Mucosa of descending colon (tissue), 3 donors: ENCODE results near the gene COL6A5. TPM values are rescaled to one million over a fixed set of nuclear protein-coding genes. Genes with fewer than 3 reads are reported as not detected.
"Not testable (repeated sequence)": the region's sequence is repeated elsewhere in the genome, so short reads cannot be mapped to it uniquely, and the experiment has no call there.

Experiments
- ATAC-seq: fragments of 200-7000 bp; cut with Tn5 transposase; one replicate; pipeline ENCODE4 v1.9.1; 2020; ENCODE audit warnings: mild to moderate bottlenecking, moderate library complexity
- DNase-seq, 3 donors: peaks; one replicate each; pipeline ENCODE4 v3.0.0-alpha.2; 2020
- H3K36me3 ChIP-seq: fragments of 200-600 bp; one replicate; pipeline ENCODE4 v1.8.0; 2021; ENCODE audit warnings: low read depth, mild to moderate bottlenecking
- H3K4me1 ChIP-seq: fragments of 200-600 bp; one replicate; pipeline ENCODE4 v1.8.0; 2021; ENCODE audit warnings: low read depth, mild to moderate bottlenecking
- H3K4me3 ChIP-seq: fragments of 200-600 bp; one replicate; pipeline ENCODE4 v1.8.0; 2021; ENCODE audit warnings: mild to moderate bottlenecking
- H3K9me3 ChIP-seq: fragments of 200-600 bp; one replicate; pipeline ENCODE4 v1.8.0; 2021; ENCODE audit warnings: mild to moderate bottlenecking
- CTCF ChIP-seq: fragments of 200-600 bp; IDR thresholded peaks from one replicate; pipeline ENCODE4 v1.8.0; 2022; ENCODE audit warnings: antibody characterized with exemption, mild to moderate bottlenecking
- intact Hi-C, 2 donors: fragments of 100-400 bp; cut with DNase I in 1 of 2; cut with micrococcal nuclease in 1 of 2; formaldehyde crosslinking; loops; one replicate each; pipeline versions ENCODE4 v1.11.0 to v1.11.1; 2022; cut with DNase I, micrococcal nuclease
- total RNA-seq, 3 donors: library from RNA; stranded (reverse); fragmentation: NEBNext Ultra II Directional in 2 of 3; extraction: Animal tissue kit (Norgen Biotek cat#: 25700) in 2 of 3; gene quantifications; one replicate each; pipeline versions ENCODE4 v1.2.1 to v1.2.4, GENCODE V29; 2021 to 2023
- donor health status: DM: no; HTN: no; CAD: no; lungs with moderate emphysema.
- donor health status: DM: no; HTN: no; CAD: no.
- donor health status: DM: no; HTN: yes; CAD: no.

COL6A5 gene
- total RNA-seq, 3 donors from 2014 or later = 0.06 TPM; not detected in 2

GRCh38 chr3:130429713-130430023 lies 84.2 kb downstream of the COL6A5 start:
- DNase-seq (no peak), ATAC-seq (no peak)
- Histone ChIP-seq H3K36me3 (no peaks in the 10 kb centered on the region), H3K4me3 (no peak overlapping the region), H3K4me1 (no peaks in the 10 kb centered on the region), H3K9me3 (no peaks in the 10 kb centered on the region)
- TF ChIP-seq CTCF = no peak
- intact Hi-C loops = no loop called here

GRCh38 chr3:130430266-130430665 lies 84.8 kb downstream of the COL6A5 start:
- H3K9me3 ChIP-seq = no peaks in the 10 kb centered on the region
- no peak for TF ChIP-seq CTCF
- H3K36me3 ChIP-seq = no peaks in the 10 kb centered on the region
- H3K4me3 ChIP-seq = no peak overlapping the region
- no peaks in the 10 kb centered on the region for H3K4me1 ChIP-seq
- intact Hi-C loops = no loop called here
- DNase-seq (no peak), ATAC-seq (no peak)

GRCh38 chr3:130432086-130432485 lies 86.6 kb downstream of the COL6A5 start:
- DNase-seq, H3K4me3 ChIP-seq, ATAC-seq, H3K4me1 ChIP-seq, H3K36me3 ChIP-seq, H3K9me3 ChIP-seq, intact Hi-C loops: not testable (repeated sequence)

DNA sequence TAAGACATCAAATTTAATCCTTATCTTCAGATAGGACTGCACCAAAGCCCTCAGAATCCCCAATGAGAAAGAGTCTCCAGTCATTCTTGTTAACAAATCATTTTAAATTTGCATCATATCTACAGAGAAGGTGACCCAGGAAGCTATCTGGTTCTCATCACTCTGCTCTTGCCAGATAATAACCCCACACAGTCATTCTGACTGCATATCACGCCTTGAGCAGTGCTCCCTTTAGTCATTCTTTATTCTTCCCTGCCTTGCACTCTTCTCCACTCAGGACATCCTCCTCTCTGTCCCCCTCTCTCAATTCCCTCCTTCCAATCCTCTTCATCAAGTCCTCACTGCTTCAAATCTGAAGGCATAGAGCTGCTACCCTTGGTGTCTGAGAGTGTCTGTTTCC lies 87.8 kb downstream of the COL6A5 start:
- H3K36me3 ChIP-seq = no peaks in the 10 kb centered on the region
- H3K9me3 ChIP-seq = no peaks in the 10 kb centered on the region
- no peak for TF ChIP-seq CTCF
- DNase-seq (no peak), ATAC-seq (no peak)
- H3K4me3 ChIP-seq = no peak overlapping the region
- H3K4me1 ChIP-seq = no peaks in the 10 kb centered on the region
- intact Hi-C loops = no loop called here

DNA sequence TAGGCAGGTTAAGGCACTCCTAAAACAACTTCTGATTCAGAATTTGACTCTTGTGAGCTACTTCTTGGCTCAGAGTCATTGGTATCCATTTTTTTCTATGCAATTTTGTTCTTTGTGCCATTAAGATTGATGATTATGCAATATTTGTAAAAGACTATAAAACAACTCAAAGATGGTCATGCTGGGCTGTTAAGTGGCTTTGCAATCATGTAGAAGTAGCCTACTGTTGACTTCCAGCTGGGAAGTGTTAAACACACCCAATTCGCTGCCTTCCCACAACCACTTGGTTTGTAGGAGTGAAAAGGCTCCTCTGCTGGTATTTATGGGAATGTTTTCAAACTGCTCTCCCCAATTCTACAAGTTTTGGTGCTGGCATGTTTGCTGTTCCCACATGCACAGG lies 96.8 kb downstream of the COL6A5 start:
- DNase-seq = no peak

DNA sequence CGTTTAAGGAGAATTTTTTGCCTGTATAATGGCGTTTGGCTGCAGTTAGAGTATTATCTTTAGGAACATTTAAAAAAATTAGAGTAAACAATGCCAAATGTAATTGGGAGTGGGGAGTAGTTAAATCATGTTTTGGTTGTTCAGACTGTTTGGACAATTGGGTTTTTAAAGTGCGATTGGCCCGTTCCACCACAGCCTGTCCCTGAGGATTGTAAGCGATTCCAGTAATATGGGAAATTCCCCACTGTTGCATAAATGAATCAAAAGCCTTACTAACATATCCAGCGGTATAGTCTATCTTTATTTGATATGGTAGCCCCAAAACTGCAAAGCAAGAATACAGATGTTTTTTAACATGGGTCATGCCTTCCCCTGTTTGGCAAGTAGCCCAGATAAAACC lies 101.4 kb downstream of the COL6A5 start:
- intact Hi-C loops, H3K4me3 ChIP-seq, H3K4me1 ChIP-seq, DNase-seq, H3K9me3 ChIP-seq, H3K36me3 ChIP-seq, ATAC-seq: not testable (repeated sequence)

More for the DNA sequence above, 96.8 kb downstream of the COL6A5 start:
- no peaks in the 10 kb centered on the region for H3K36me3 ChIP-seq
- TF ChIP-seq CTCF = no peak
- intact Hi-C loops = no loop called here
- H3K9me3 ChIP-seq = no peaks in the 10 kb centered on the region
- ATAC-seq = no peak
- no peaks in the 10 kb centered on the region for H3K4me1 ChIP-seq
- no peak overlapping the region for H3K4me3 ChIP-seq

- H3K36me3 ChIP-seq, H3K4me3 ChIP-seq, intact Hi-C loops, H3K4me1 ChIP-seq, ATAC-seq, DNase-seq, H3K9me3 ChIP-seq: not testable (repeated sequence)
Measured at GRCh38 chr3:130448155-130448554, 102.7 kb downstream of the COL6A5 start.
